Pancreas (tissue), 10 donors: ENCODE measurements around the gene SMARCB1. TPM values are rescaled to one million over a fixed set of nuclear protein-coding genes. Genes with fewer than 3 reads are reported as not detected.

ENCODE experiments used
- ATAC-seq, 4 donors: fragments of 200-7000 bp; cut with Tn5 transposase; one replicate each; pipeline versions ENCODE4 v1.8.0 to v1.9.1; 2020; ENCODE audit warnings: mild to moderate bottlenecking in 4 of 4, moderate library complexity in 4 of 4
- DNase-seq, 6 donors: peaks; one replicate each; pipeline ENCODE4 v3.0.0-alpha.2; 2020
- FAIRE-seq: peaks from 2 replicates; lab custom pipeline; 2012; peaks lifted over from hg19 to GRCh38; lab: Jason Lieb, UNC
- H3K27ac ChIP-seq, 4 donors: fragments of 200-600 bp; sonication (generic); 1 replicate in 3 of 4; 2 replicates in 1 of 4; pipeline versions ENCODE4 v1.5.0 to v1.8.0; 2020
- H3K27me3 ChIP-seq, 4 donors: fragments of 200-600 bp; one replicate each; pipeline ENCODE4 v1.8.0; 2021
- H3K36me3 ChIP-seq, 3 donors: fragments of 200-600 bp; sonication (generic) in 1 of 3; one replicate each; pipeline versions ENCODE4 v1.5.0 to v1.8.0; 2020 to 2021
- H3K4me1 ChIP-seq, 3 donors: fragments of 200-600 bp; one replicate each; pipeline ENCODE4 v1.8.0; 2021
- H3K4me3 ChIP-seq, 4 donors: fragments of 200-600 bp; sonication (generic) in 2 of 4; one replicate each; pipeline versions ENCODE4 v1.5.0 to v1.8.0; 2020 to 2021
- H3K9me3 ChIP-seq, 4 donors: fragments of 200-600 bp; one replicate each; pipeline ENCODE4 v1.8.0; 2021
- CTCF ChIP-seq, 4 donors: fragments of 200-600 bp; sonication (generic) in 3 of 4; IDR thresholded peaks; one replicate each; pipeline versions ENCODE4 v1.5.0 to v1.8.0; 2021; ENCODE audit warnings: antibody characterized with exemption in 4 of 4
- WGBS, 2 donors: extraction: QIAGEN DNeasy Blood & Tissue Kit; methylation state at CpG; one replicate each; pipeline ENCODE4 v1.1.7; 2013; 5-methylcytosine and 5-hydroxymethylcytosine counted together
- intact Hi-C, 3 donors: fragments of 100-400 bp; cut with DNase I; formaldehyde crosslinking; loops; one replicate each; pipeline versions ENCODE4 v1.11.1 to v1.14.2; 2022
- polyA plus RNA-seq, 2 donors: library from polyadenylated mRNA; stranded (reverse); fragments of 200-250 nt; gene quantifications; one replicate each; pipeline ENCODE4 v1.2.3, GENCODE V29; 2013
- total RNA-seq, 6 donors: library from RNA; stranded (reverse); fragmentation: NEBNext Ultra II Directional in 4 of 6; extraction: Animal tissue kit (Norgen Biotek cat#: 25700) in 4 of 6; gene quantifications; one replicate each; pipeline versions ENCODE4 v1.2.1 to v1.2.4, GENCODE V29; 2021 to 2023
- donor health status: healthy with polysubstance abuse.
- donor health status: DM: no; HTN: no; CAD: no; lungs with moderate emphysema.
- donor health status: DM: no; HTN: no; CAD: no.
- donor health status: control.
- donor health status: control.
- donor health status: Bipolar disorder and iron deficiency.
- donor health status: DM: yes; HTN: yes; CAD: no.
- donor health status: DM: no; HTN: no; CAD: no.
- donor health status: DM: no; HTN: no; CAD: no.
- donor health status: DM: yes; HTN: yes; CAD: no.

The SMARCB1 gene
- total and polyA plus RNA-seq, 8 donors: 25.2 to 37.1 (median 30.4) TPM

GRCh38 chr22:23849009-23850006, 62.5 kb downstream of the SMARCB1 start:
- DNase-seq: peak; percentile 75 to 99 (median 90)
- 20% methylated on average over 62 of the region's 62 CpGs for WGBS, 2 donors
- H3K27me3 ChIP-seq: no peaks in the 10 kb centered on the region
- no peaks in the 10 kb centered on the region for H3K9me3 ChIP-seq
- H3K27ac ChIP-seq: no peak overlapping the region
- peaks cover 0 to 5% (median 5%) of the 10 kb centered on the region in 3 donors for H3K4me1 ChIP-seq
- FAIRE-seq: no peak
- ATAC-seq: peak; percentile 92 to 96 (median 95)
- intact Hi-C loops: loop anchor here in 2 of 3 donors (5.0 kb wide), 1 partner anchor 82 kb away; the partner anchor contains the start of gene CHCHD10 (in 2 of the 2)
- peak; percentile 96 to 99 (median 98) for TF ChIP-seq CTCF (IDR thresholded peaks at IDR 0.05)
- H3K4me3 ChIP-seq: peak overlapping the region in 2 of 4 donors; percentile 18 to 34
- no peaks in the 10 kb centered on the region for H3K36me3 ChIP-seq

DNA sequence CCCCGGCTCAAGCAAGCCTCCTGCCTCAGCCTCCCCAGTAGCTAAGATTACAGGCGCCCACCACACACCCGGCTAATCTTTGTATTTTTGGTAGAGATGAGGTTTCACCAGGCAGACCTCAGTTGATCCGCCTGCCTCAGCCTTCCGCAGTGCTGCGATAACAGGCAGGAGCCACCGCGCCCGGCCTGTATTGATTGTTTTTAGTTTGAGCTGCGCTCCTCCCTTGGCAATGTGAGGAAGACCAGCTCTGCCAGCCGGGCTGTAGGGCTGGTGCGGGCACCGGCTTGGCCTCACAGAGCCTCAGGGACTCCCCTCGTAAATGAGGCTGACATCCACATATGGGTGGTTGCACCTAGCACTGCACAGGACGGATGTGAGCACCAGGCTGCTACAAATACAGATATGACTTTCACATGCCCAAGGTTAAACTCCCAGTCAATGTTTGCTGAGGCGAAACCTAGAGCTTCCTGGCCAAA, 63.4 kb downstream of the SMARCB1 start:
- 9 to 14% methylated on average over 16 of the region's 16 CpGs for WGBS, 2 donors
- Histone ChIP-seq H3K36me3 (no peaks in the 10 kb centered on the region), H3K9me3 (no peaks in the 10 kb centered on the region), H3K27me3 (no peaks in the 10 kb centered on the region), H3K4me3 (peak overlapping the region in 2 of 4 donors; percentile 18 to 34), H3K4me1 (peaks cover 0 to 5% (median 5%) of the 10 kb centered on the region in 3 donors), H3K27ac (no peak overlapping the region)
- intact Hi-C loops: no loop called here
- FAIRE-seq: no peak
- no peak for TF ChIP-seq CTCF (IDR thresholded peaks at IDR 0.05)
- DNase-seq: peak in 4 of 6 donors; percentile 61 to 83 (median 66)
- ATAC-seq: peak; percentile 64 to 79 (median 71)

GRCh38 chr22:23856721-23857605, 70.2 kb downstream of the SMARCB1 start:
- TF ChIP-seq CTCF (IDR thresholded peaks at IDR 0.05): no peak
- no peaks in the 10 kb centered on the region for H3K36me3 ChIP-seq
- H3K4me1 ChIP-seq: peaks cover 0 to 4% (median 0%) of the 10 kb centered on the region in 3 donors
- peak overlapping the region; percentile 79 to 88 (median 85) for H3K27ac ChIP-seq
- DNase-seq (peak in 5 of 6 donors; percentile 51 to 80 (median 59)), ATAC-seq (peak; percentile 25 to 56 (median 54)), FAIRE-seq (no peak)
- WGBS, 2 donors: 3 to 4% methylated on average over 54 to 56 of the region's 58 CpGs
- intact Hi-C loops: no loop called here
- peak overlapping the region; percentile 52 to 79 (median 64) for H3K4me3 ChIP-seq
- no peaks in the 10 kb centered on the region for H3K9me3 ChIP-seq
- no peaks in the 10 kb centered on the region for H3K27me3 ChIP-seq

DNA sequence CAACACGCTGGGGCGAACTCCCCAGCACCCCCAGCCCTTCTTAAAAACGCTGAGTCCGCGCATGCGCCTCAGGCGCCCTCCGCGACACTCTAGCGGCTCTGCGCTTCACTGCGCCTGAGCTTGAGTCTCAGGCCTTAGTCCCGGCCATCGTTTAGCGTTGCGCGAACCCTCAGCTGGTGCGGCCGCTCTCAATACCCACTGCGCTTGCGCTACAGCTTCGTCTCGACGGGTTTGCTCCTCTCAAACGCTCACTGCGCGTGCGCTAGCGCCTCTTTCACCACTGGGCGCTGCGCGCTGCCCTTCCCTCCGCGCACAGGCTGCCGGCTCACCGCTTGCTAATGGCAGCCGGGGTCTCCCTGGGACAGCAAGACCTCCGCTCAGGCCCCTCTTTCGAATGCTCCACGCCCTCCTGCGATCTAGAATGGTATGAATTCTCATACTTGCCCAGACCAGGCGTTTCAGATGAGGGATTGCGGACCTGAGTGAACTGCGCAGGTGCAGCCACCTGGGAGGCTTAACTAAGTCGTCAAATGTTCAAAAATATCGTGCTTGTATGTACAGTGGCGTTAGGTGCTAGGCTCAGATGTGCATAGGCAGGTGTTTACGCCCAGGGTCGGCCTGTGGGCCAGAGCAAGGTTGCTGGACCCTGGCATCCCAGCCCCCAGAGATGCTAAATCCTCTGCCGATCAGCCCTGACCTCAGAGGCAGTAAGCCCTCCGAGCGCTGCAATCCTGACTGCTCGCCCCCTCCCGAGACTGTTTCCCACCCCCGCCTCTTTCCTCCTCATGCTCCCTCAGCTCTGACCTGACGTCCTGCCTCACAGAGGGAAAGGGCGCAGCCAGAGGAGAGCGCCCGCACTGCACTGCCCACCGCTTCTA, 71.1 kb downstream of the SMARCB1 start, which contains the start of gene SLC2A11:
SLC2A11 (plus strand) TSS at position 270 of the 878 bp plus-strand sequence; CDS start at position 395, 125 bp downstream.
- no peaks in the 10 kb centered on the region for H3K36me3 ChIP-seq
- no peaks in the 10 kb centered on the region for H3K9me3 ChIP-seq
- H3K27ac ChIP-seq: peak within 1 kb of the TSS; percentile 79 to 88 (median 85)
- H3K4me1 ChIP-seq: peaks cover 0 to 4% (median 0%) of the 10 kb centered on the region in 3 donors
- FAIRE-seq: no peak
- no peaks in the 10 kb centered on the region for H3K27me3 ChIP-seq
- peak within 1 kb of the TSS; percentile 52 to 79 (median 64) for H3K4me3 ChIP-seq
- DNase-seq: peak; percentile 96 to 100 (median 97)
- ATAC-seq: peak; percentile 90 to 96 (median 94)
- peak in 2 of 4 donors; percentile 19 to 39 for TF ChIP-seq CTCF (IDR thresholded peaks at IDR 0.05)
- intact Hi-C loops: no loop called here
- whole genome bisulfite sequencing, 2 donors: 1% methylated on average over 59 to 60 of the region's 60 CpGs
